GM13976 (cell line): ENCODE results near the gene P2RX3.
A peak's percentile ranks its signal among the peaks of the same experiment; 100 is the strongest.
"Not testable (repeated sequence)": the region's sequence is repeated elsewhere in the genome, so short reads cannot be mapped to it uniquely, and the experiment has no call there.

Experiments used
- DNase-seq: peaks from one replicate; pipeline ENCODE4 v3.0.0; 2012; ENCODE audit warnings: low spot score
- in situ Hi-C: fragments of 300-500 bp; cut with MboI; formaldehyde crosslinking; loops from one replicate; pipeline ENCODE4 v1.12.0; 2022; ENCODE audit warnings: low sequenced_read_pairs, mixed read lengths, inconsistent platforms; ENCODE audit not compliant: unreplicated experiment
- TF ChIP-seq, protein P1 (sequence below): IDR thresholded peaks from 2 replicates; pipeline ENCODE4 v1.5.1; 2012; ENCODE audit warnings: borderline replicate concordance, mild to moderate bottlenecking; ENCODE audit not compliant: insufficient read depth; ENCODE audit errors: extremely low read depth, missing control alignments, control extremely low read depth

The P2RX3 gene

GRCh38 chr11:57399972-57400578 is 61.9 kb downstream of the P2RX3 start:
- in situ Hi-C loops = no loop called here
- TF ChIP-seq, protein P1, sequence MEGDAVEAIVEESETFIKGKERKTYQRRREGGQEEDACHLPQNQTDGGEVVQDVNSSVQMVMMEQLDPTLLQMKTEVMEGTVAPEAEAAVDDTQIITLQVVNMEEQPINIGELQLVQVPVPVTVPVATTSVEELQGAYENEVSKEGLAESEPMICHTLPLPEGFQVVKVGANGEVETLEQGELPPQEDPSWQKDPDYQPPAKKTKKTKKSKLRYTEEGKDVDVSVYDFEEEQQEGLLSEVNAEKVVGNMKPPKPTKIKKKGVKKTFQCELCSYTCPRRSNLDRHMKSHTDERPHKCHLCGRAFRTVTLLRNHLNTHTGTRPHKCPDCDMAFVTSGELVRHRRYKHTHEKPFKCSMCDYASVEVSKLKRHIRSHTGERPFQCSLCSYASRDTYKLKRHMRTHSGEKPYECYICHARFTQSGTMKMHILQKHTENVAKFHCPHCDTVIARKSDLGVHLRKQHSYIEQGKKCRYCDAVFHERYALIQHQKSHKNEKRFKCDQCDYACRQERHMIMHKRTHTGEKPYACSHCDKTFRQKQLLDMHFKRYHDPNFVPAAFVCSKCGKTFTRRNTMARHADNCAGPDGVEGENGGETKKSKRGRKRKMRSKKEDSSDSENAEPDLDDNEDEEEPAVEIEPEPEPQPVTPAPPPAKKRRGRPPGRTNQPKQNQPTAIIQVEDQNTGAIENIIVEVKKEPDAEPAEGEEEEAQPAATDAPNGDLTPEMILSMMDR = no peak
- no peak for DNase-seq

- no peak for DNase-seq
- in situ Hi-C loops = no loop called here
- TF ChIP-seq, protein P1 = no peak
Observed at GRCh38 chr11:57402188-57403002, 64.2 kb downstream of the P2RX3 start.

- DNase-seq, in situ Hi-C loops: not testable (repeated sequence)
Observed at GRCh38 chr11:57403003-57403801, 65.0 kb downstream of the P2RX3 start.

GRCh38 chr11:57403802-57404147 is 65.6 kb downstream of the P2RX3 start:
- in situ Hi-C loops = no loop called here
- TF ChIP-seq, protein P1 = no peak
- no peak for DNase-seq

DNA sequence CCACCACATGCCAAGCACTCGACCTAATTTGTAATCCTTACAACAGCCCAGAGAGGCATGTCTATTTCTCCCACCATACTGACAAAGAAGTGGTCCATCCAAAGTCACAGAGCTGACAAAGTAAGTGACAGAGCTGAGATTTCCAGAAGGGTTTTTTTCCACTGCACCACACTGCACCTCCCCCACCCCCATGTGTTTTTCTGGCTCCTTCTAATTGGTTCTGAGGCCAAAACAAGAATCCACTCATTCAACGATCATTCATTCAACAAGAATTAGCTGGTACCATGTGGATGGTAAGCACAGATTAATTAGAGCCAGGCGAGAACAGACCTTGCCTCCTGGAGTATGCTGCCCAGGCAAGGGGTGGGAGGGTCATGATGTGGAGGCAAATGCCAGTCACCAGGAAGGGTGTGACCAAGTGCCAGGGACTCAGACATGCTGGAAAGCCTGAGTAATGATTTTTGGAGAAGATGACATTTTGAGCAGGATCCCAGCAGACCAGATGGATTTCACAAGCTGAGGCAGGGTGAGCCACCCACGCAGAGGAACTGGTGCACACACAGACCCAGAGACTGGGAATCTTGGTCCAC is 67.2 kb downstream of the P2RX3 start:
- TF ChIP-seq, protein P1 = no peak
- in situ Hi-C loops = no loop called here
- no peak for DNase-seq

- TF ChIP-seq, protein P1 = no peak
- DNase-seq = peak; percentile 54
- in situ Hi-C loops = no loop called here
Observed at GRCh38 chr11:57406337-57406904, 68.3 kb downstream of the P2RX3 start.
